Measurements from ENCODE around the gene CELF4. TPM values are rescaled to one million over a fixed set of nuclear protein-coding genes. Genes with fewer than 3 reads are reported as not detected.

Gene CELF4
- total RNA-seq, 1 experiment from 2014 or later: 0.11 TPM

DNA sequence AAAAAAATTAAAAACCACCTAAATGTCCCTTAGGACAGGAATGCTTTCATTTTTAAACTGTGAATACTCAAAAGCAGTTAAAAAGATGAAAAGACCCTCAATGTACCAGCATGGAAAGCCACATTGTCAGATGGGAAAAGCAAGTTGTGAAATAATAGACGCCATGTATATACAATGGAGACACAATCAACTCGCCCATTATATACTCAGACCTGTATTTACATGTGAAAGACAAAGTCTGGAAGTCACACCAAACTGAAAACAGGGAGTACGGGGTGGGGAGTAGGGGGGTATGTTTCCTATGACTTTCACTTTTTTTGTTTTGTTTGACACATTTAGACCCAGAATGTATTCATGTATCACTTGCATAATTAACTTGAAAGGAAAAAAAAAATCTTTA lies 75.6 kb downstream of the CELF4 start:
- ChIA-PET POLR2A (no interaction called here), CTCF (no interaction called here)
- no peak overlapping the region for H3K27ac Mint-ChIP-seq (ENCODE audit: unreplicated experiment)
- TF ChIP-seq, protein P1, sequence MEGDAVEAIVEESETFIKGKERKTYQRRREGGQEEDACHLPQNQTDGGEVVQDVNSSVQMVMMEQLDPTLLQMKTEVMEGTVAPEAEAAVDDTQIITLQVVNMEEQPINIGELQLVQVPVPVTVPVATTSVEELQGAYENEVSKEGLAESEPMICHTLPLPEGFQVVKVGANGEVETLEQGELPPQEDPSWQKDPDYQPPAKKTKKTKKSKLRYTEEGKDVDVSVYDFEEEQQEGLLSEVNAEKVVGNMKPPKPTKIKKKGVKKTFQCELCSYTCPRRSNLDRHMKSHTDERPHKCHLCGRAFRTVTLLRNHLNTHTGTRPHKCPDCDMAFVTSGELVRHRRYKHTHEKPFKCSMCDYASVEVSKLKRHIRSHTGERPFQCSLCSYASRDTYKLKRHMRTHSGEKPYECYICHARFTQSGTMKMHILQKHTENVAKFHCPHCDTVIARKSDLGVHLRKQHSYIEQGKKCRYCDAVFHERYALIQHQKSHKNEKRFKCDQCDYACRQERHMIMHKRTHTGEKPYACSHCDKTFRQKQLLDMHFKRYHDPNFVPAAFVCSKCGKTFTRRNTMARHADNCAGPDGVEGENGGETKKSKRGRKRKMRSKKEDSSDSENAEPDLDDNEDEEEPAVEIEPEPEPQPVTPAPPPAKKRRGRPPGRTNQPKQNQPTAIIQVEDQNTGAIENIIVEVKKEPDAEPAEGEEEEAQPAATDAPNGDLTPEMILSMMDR (IDR thresholded peaks at IDR 0.05; ENCODE audit: insufficient read depth in 1 of 2, low read depth in 1 of 2, low read length in 1 of 2, severe bottlenecking in 1 of 2, unreplicated experiment in 1 of 2): no peak
- Histone ChIP-seq H3K4me1 (no peaks in the 10 kb centered on the region), H3K36me3 (ENCODE audit: control insufficient read depth, insufficient read depth, low read length) (no peaks in the 10 kb centered on the region), H3K9me3 (no peaks in the 10 kb centered on the region), H3K27me3 (replicated peaks; ENCODE audit: control insufficient read depth, insufficient read depth, low read length) (no peaks in the 10 kb centered on the region), H3K4me3 (ENCODE audit: low read depth, low read length) (no peak overlapping the region)
- peaks cover 29% of the 10 kb centered on the region for H3K27me3 Mint-ChIP-seq (ENCODE audit: insufficient read depth, unreplicated experiment)
- H3K4me3 Mint-ChIP-seq (ENCODE audit: unreplicated experiment): no peak overlapping the region
- intact Hi-C loops (cut with micrococcal nuclease; ENCODE audit: unreplicated experiment): no loop called here
- DNase-seq: no peak
- no TSS peak for BruUV-seq (replicated peaks)
- no peaks in the 10 kb centered on the region for H3K36me3 Mint-ChIP-seq (ENCODE audit: insufficient read depth, unreplicated experiment)
- no peaks in the 10 kb centered on the region for H3K4me1 Mint-ChIP-seq (ENCODE audit: low read depth, unreplicated experiment)
- H3K9me3 Mint-ChIP-seq (ENCODE audit: unreplicated experiment): no peaks in the 10 kb centered on the region

DNA sequence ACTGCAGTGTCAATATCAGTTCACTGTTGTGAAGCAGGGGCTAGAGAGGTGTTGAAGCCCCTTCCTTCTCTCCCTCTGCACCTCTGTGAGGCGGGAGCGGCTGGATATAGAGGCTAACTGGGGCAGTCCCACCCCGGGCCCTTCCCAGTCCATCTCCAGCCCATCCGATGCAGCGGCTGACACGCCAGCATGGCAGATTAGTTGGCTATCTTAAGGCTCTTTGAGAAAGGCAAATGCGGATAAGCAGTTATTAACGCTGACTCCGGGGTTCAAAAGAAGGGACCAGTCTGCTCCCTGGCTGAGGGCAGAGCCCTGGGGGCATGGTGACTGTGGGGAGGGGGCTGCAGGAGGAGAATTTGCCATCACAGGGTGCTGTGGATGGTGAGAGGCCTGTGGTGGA lies 76.6 kb downstream of the CELF4 start:
- Mint-ChIP-seq H3K4me3 (ENCODE audit: unreplicated experiment) (no peak overlapping the region), H3K4me1 (ENCODE audit: low read depth, unreplicated experiment) (no peaks in the 10 kb centered on the region), H3K27me3 (ENCODE audit: insufficient read depth, unreplicated experiment) (peaks cover 29% of the 10 kb centered on the region), H3K27ac (ENCODE audit: unreplicated experiment) (no peak overlapping the region), H3K36me3 (ENCODE audit: insufficient read depth, unreplicated experiment) (no peaks in the 10 kb centered on the region), H3K9me3 (ENCODE audit: unreplicated experiment) (no peaks in the 10 kb centered on the region)
- no TSS peak for BruUV-seq (replicated peaks)
- H3K4me1 ChIP-seq: no peaks in the 10 kb centered on the region
- H3K36me3 ChIP-seq (ENCODE audit: control insufficient read depth, insufficient read depth, low read length): no peaks in the 10 kb centered on the region
- ChIA-PET CTCF (no interaction called here), POLR2A (no interaction called here)
- H3K4me3 ChIP-seq (ENCODE audit: low read depth, low read length): no peak overlapping the region
- TF ChIP-seq, protein P1 (IDR thresholded peaks at IDR 0.05; ENCODE audit: insufficient read depth in 1 of 2, low read depth in 1 of 2, low read length in 1 of 2, severe bottlenecking in 1 of 2, unreplicated experiment in 1 of 2): no peak
- no peaks in the 10 kb centered on the region for H3K9me3 ChIP-seq
- DNase-seq: no peak
- no peaks in the 10 kb centered on the region for H3K27me3 ChIP-seq (replicated peaks; ENCODE audit: control insufficient read depth, insufficient read depth, low read length)
- intact Hi-C loops (cut with micrococcal nuclease; ENCODE audit: unreplicated experiment): no loop called here

DNA sequence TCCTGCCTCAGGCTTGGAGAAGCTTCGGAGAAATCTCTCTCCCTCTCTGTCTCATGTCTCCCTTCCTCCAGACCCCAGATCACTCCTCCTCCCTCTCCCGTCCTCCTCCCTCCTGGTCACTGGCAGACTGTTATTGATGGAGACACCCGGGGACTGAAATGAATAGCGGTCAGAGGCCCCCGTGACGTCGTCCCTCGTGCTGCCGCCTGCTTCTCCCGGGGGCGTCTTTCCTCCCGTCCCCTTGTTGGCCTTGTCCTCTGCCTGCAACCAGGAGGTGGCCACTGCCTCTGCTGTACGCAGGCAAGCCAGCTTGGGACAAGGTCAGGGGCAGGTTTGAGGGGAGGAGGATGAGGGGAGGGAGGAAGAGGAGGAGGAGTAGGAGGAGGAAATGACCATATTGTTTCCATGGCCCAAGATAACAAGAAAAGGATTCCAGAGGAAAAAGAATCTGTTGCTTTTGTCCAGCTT lies 78.2 kb downstream of the CELF4 start:
- TF ChIP-seq, protein P1 (IDR thresholded peaks at IDR 0.05; ENCODE audit: insufficient read depth in 1 of 2, low read depth in 1 of 2, low read length in 1 of 2, severe bottlenecking in 1 of 2, unreplicated experiment in 1 of 2): no peak
- Mint-ChIP-seq H3K4me3 (ENCODE audit: unreplicated experiment) (no peak overlapping the region), H3K4me1 (ENCODE audit: low read depth, unreplicated experiment) (no peaks in the 10 kb centered on the region), H3K27me3 (ENCODE audit: insufficient read depth, unreplicated experiment) (peaks cover 26% of the 10 kb centered on the region), H3K27ac (ENCODE audit: unreplicated experiment) (no peak overlapping the region), H3K9me3 (ENCODE audit: unreplicated experiment) (no peaks in the 10 kb centered on the region), H3K36me3 (ENCODE audit: insufficient read depth, unreplicated experiment) (no peaks in the 10 kb centered on the region)
- Histone ChIP-seq H3K9me3 (no peaks in the 10 kb centered on the region), H3K4me1 (no peaks in the 10 kb centered on the region), H3K27me3 (replicated peaks; ENCODE audit: control insufficient read depth, insufficient read depth, low read length) (no peaks in the 10 kb centered on the region), H3K36me3 (ENCODE audit: control insufficient read depth, insufficient read depth, low read length) (no peaks in the 10 kb centered on the region), H3K4me3 (ENCODE audit: low read depth, low read length) (no peak overlapping the region)
- no peak for DNase-seq
- no TSS peak for BruUV-seq (replicated peaks)
- ChIA-PET POLR2A (no interaction called here), CTCF (no interaction called here)
- intact Hi-C loops (cut with micrococcal nuclease; ENCODE audit: unreplicated experiment): no loop called here
